Testis (tissue), 2 donors: ENCODE data around the gene MAPK9.

ENCODE experiments used
- CTCF ChIP-seq, 3 experiments: fragments of 450-650 bp in 2 of 3; fragments of 200-600 bp in 1 of 3; sonication (generic) in 1 of 3; IDR thresholded peaks; one replicate each; pipeline ENCODE4 v1.5.1; 2016 to 2019; ENCODE audit warnings: antibody characterized with exemption in 3 of 3, mild to moderate bottlenecking in 2 of 3, moderate library complexity in 1 of 3
- POLR2A ChIP-seq: fragments of 450-650 bp; IDR thresholded peaks from one replicate; pipeline ENCODE4 v1.6.1; 2017; ENCODE audit warnings: antibody characterized with exemption, mild to moderate bottlenecking, moderate library complexity

- TF ChIP-seq CTCF (IDR thresholded peaks at IDR 0.05): no peak
- TF ChIP-seq POLR2A: no peak
Observed at GRCh38 chr5:180297587-180298282, 5.9 kb upstream of the MAPK9 start.
